GM19468 (cell line): ENCODE results near the gene MBOAT1.
"Not testable (repeated sequence)": the region's sequence is repeated elsewhere in the genome, so short reads cannot be mapped to it uniquely, and the experiment has no call there.

Source experiments
- ATAC-seq: cut with Tn5 transposase; IDR thresholded peaks from one replicate; pipeline ENCODE4 v1.9.1; 2021; ENCODE audit warnings: mild to moderate bottlenecking, moderate library complexity, moderate number of reproducible peaks; ENCODE audit not compliant: unreplicated experiment; ENCODE audit errors: extremely low read depth

Gene MBOAT1, protein sequence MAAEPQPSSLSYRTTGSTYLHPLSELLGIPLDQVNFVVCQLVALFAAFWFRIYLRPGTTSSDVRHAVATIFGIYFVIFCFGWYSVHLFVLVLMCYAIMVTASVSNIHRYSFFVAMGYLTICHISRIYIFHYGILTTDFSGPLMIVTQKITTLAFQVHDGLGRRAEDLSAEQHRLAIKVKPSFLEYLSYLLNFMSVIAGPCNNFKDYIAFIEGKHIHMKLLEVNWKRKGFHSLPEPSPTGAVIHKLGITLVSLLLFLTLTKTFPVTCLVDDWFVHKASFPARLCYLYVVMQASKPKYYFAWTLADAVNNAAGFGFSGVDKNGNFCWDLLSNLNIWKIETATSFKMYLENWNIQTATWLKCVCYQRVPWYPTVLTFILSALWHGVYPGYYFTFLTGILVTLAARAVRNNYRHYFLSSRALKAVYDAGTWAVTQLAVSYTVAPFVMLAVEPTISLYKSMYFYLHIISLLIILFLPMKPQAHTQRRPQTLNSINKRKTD

DNA sequence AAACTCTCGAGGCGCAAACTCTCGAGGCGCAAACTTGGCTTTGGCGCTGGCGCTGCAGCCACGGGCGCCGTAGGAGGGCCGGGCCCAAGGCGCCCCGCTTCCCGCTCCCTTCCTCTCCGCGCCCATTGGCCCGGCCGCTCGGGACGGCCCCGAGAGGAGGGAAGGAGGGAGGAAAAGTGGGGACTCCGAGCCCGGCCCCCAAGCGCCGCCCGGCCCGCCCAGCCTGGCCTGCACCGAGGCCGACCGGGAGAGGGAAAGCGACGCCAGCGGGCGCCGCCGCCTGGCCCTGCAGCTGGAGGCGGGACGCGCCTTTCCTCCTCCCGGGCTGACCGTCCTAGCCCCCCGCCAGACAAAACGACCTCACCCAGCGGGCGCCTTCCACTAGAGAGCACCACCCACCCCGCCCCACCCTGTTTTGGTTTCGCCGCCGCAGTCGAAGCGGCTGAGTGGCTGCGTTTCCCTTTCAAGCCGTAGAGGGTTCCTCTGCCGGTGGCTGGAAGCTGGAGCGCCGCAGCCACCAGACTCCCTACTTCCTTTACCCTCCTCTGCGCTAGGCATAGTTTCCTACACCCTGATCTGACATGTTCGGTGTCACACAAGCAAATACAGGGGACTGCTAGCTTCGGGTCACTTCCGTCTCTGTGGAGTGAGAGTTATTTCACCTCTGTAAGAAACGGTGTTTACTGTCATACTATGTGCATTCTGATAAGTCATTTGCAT, at the start of gene MBOAT1:
Gene MBOAT1 (minus strand): TSS at position 78 of the 720 bp plus-strand sequence. CDS start 235 bp downstream, outside the sequence.
- ATAC-seq, result peak; percentile 47

DNA sequence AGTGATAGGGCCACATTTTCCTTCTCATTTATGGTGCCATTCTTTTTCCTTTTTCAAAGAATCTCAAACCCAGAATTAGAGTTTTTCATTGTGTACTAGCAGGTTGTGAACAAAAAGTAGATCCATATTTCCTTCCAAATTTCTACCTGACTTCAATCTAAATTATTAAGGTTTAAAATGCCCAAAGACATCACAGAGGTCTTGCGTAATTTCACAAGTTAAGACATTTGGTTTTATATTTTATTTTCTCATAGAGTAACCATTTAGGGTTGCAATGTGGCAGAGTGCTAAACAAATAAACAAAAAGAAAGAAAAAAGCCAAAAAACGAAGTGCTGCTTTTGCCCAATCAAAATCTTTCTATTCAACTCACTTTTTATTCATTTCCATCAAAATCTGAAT, 49.4 kb upstream of the MBOAT1 start:
- ATAC-seq, result no peak

DNA sequence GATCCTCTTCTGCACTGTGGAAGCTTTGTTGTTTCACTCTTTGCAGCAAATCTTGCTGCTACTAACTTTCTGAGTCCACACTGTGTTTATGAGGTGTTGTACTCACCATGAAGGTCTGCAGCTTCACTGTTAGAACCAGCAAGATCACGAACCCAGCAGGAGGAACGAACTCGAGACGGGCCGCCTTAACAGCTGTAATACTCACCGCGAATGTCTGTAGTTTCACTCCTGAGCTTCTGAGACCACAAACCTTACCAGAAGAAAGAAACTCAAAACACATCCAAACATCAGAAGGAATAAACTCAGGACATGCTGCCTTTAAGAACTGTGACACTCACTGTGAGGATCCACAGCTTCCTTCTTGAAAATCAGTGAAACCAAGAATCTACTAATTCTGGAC, 48.1 kb upstream of the MBOAT1 start:
- no peak for ATAC-seq

DNA sequence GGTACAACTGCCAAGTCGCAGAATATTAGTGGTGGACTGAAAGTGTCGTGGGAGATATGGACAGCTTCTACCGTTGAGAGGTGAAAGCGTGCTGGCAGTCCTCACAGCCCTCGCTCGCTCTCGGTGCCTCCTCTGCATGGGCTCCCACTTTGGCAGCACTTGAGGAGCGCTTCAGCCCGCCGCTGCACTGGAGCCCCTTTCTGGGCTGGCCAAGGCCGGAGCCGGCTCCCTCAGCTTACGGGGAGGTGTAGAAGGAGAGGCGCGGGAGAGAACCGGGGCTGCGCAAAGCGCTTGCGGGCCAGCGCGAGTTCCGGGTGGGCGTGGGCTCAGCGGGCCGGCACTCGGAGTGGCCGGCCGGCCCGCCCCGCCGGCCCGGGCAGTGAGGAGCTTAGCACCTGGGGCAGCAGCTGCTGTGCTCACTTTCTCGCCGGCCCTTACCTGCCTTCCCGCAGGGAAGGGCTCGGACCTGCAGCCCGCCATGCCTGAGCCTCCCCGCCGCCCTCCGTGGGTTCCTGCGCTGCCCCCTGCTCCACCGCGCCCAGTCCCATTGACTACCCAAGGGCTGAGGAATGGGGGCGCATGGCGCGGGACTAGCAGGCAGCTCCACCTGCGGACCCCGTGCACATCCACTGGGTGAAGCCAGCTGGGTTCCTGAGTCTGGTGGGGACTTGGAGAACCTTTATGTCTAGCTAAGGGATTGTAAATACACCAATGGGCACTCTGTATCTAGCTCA, 47.2 kb upstream of the MBOAT1 start:
- no peak for ATAC-seq

DNA sequence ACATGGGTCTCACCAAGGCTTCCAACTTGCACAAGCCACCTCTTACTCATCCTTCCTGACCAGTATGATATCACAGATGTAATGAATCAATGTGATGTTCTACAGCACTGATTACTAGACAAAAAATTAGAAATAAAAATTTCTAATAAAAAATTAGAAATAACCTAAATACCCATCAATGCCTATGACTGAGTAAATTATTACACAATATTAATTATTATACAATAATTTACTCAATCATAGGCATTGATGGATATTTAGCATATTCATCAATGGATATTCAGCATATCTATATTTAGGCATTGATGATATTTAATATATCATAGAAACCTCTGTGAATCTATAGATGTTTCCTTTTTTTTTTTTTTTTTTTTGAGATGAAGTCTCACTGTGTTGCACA, 43.2 kb upstream of the MBOAT1 start:
- no peak for ATAC-seq

DNA sequence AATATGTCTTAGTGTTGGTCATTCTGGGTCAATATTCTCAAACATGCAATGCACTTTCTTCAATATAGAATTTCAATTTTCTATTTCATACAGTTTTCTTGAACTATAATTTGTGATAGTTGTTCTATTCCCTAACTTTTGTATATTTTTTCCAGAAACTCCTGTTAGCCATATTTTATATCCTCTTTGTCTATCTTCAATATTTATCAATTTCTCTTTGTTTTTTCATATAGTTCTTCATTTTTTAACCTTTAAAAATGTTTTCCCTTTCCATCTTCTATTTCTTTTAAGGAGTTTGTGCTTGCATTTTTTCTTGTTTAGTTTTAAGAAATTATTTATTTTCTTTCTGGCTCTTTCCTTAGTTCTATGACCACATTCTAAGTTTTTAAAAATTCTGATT, 42.0 kb upstream of the MBOAT1 start:
- ATAC-seq, result no peak

DNA sequence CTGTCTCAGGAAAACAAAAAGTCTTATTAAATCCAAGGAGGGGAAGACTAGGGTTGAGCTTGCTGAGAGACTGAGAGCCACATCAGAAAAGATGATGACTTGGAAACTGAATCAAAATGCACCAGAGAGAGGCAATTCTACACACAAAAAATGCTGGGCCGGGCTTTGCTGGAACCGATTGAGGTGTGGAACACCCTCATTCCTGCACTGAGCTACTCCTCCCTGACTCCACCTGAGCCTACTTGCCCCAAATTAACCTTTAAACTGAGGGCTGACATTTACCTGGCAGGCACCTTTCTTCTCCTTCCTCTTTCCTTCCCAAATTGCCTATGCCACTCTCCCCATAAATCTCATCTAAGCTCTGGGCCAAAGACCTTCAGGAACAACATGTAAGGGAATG, 40.8 kb upstream of the MBOAT1 start:
- ATAC-seq, result no peak

DNA sequence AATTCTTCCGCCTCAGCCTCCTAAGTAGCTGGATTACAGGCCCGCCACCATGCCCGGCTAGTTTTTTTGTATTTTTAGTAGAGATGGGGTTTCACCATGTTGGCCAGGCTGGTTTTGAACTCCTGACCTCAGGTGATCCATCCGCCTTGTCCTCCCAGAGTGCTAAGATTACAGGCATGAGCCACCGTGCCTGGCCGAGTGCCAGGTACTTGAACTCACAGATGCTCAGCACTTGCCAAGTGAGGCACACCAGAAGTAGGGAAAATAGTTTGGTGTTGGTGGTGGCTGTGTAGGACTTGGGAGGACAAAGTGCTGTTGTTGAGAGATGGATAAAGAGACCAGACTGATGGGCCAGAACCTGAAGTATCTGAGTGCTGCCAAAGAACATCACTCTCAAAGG, 40.0 kb upstream of the MBOAT1 start:
- no peak for ATAC-seq

DNA sequence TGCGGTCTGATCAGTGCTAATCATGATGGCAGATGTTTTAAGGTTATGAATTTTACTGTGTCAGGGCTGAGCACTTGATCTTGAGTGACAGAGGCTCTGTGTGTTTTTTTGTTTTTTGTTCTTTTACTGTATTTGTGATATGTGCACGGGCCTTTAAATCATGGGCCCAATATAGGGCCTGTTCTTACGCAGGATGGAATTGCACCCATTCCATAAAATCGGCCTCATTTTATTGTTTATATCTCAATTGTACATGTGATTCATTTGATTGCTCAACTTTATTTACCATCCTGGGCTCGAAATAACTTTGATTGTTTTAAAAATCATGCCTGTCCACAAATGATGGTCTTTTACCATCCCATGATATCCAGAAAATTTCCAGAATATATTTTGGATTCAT, 39.3 kb upstream of the MBOAT1 start:
- no peak for ATAC-seq

DNA sequence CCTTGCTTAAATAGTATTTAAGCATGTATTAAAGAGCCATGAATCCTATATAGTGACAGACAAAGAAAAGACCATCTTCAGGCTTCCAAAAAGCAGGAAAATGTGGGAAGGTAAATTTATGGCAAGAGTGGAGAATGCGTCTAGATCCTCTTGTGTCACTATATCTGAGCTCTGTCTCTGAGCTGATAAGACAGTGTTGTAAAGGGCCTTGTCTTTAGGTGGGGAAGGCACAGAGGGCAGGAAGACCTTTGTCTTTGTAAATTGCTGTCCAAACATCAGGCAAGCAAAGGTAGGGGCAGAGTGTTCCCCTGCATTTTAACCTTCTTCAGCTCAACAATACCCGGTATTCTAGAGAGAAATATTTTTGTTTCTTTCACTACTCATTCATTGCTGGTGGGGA, 33.9 kb upstream of the MBOAT1 start:
- no peak for ATAC-seq

DNA sequence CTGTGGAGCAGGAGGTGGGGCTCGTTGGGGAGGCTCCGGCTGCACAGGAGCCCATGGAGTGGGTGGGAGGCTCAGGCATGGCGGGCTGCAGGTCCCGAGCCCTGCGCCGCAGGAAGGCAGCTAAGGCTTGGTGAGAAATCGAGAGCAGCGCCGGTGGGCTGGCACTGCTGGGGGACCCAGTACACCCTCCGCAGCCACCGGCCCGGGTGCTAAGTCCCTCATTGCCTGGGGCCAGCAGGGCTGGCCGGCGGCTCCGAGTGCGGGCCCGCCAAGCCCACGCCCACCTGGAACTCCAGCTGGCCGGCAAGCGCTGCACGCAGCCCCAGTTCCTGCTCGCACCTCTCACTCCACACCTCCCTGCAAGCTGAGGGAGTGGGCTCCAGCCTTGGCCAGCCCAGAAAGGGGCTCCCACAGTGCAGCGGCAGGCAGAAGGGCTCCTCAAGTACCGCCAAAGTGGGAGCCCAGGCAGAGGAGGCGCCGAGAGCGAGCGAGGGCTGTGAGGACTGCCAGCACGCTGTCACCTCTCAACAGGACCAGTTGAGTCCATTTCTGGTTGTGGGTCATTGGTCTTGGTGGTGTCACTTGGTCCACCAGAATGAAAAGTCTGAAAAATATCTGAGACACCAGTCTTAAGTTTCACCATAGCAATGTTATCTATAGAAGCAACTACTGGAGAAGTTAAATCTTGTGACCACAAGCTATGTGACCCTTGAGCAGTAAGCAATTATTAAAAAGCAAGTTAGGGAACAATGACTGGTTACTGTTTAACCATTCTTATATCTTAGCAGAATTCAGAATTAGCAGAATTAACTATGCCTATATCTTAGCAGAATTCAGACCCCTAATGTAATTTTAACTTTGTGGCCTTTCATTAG, 32.8 kb upstream of the MBOAT1 start:
- not testable (repeated sequence) for ATAC-seq

DNA sequence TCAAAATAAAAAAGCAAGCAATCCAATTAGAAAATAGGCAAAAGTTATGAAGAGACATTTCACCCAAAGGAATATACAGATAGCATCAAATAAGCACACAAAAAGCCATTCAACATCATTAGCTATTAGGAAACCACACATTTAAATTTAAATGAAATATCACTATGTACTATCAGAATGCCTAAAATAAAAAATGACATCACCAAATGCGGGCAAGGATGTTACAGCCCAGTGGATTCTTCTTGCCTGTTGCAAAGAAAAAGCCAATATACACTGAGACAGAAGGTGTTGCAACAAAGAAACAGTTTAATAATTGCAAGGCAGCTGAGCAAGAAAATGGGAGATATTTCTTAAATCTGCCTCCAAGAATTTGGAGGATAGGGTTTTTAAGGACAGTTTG, 31.0 kb upstream of the MBOAT1 start:
- no peak for ATAC-seq

DNA sequence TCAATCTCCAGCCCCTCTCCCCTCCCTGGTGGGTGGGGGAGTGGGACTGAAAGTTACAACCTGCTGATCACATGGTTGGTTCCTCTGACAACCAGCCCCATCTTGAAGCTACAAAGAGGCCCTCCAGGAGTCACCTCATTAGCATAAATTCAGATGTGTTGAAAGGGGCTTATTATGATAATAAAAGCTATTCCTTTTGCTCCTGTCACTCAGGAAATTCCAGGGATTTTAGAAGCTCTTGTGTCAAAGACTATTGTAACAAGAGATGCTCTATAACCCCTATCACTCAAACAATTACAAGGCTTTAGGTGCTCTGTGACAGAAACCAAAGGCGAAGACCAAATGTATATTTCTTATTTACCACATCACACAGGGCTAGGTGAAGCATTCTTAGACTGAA, 30.1 kb upstream of the MBOAT1 start:
- ATAC-seq, result no peak

DNA sequence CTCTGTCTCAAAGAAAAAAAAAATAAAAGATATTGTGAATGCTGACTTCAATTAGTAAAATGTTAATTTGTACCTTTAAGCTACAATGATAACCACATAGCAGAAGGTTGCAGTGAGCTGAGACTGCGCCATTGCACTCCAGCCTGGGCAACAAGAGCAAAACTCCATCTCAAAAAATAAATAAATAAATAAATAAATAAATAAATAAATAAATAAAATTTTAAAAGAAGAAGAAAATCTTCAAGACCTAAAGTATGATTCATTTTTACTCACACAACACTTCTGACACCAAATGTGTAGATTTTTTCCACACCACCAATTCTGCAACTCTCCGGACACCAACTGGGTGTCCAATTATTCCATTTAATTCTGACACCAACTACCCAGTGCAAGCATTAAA, 28.8 kb upstream of the MBOAT1 start:
- ATAC-seq, result no peak

DNA sequence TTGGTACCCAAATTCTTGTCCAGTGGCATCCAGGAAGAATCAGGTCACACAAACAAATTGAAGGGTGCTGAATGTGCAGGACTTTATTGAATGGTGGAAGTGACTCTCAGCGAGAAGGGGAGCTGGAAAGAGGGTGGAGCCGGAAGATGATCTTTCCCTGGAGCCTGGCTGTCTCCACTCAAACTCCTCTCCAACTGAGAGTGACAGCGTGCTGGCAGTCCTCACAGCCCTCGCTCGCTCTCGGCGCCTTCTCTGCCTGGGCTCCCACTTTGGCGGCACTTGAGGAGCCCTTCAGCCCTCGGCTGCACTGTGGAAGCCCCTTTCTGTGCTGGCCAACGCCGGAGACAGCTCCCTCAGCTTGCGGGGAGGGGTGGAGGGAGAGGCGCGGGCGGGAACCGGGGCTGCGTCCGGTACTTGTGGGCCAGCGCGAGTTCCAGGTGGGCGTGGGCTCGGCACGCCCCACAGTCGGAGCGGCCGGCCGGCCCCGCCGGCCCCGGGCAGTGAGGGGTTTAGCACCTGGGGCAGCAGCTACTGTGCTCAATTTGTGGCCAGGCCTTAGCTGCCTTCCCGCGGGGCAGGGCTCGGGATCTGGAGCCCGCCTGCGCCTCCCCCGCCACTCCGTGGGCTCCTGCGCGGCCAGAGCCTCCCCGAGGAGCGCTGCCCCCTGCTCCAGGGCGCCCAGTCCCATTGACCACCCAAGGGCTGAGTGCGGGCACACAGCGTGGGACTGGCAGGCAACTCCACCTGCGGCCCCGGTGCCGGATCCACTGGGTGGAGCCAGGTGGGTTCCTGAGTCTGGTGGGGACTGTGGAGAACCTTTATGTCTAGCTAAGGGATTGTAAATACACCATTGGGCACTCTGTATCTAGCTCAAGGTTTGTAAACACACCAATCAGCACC, 26.7 kb upstream of the MBOAT1 start:
- ATAC-seq, result no peak

DNA sequence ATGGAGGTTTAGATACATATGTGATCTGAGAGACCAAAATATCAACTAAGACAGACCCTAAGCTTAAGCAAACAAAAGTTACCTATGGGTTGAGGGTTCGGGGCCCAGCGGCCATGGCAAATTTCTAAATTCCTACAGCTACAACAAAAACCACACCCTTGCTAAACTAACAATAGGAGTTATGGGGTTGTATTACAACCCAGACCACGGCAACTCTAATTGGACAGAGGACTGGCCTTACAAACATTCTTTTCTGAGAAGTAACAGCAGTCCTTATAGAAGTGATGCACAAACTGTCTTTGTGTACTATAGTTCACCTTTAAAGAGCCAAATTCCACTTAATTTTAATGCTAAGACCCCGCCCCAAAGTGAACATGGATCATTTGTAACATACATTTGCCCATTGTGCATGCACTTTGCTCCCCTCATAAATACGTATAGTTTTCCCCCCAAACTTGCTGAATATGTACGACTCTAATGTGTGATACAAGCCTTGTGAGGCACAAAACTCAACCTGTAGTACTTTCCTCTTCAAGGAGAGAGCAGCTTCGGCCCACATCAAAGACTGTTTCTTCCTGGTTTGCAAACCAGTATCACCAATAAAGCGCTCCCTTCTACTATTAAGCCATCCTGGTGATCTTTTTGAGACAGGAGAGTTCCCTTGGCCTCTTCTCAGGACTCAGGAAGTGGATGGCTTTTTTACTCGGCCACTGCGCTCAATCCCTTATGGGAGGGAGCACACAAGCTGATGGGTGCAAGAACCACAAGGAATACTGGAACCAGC, 25.6 kb upstream of the MBOAT1 start:
- no peak for ATAC-seq

DNA sequence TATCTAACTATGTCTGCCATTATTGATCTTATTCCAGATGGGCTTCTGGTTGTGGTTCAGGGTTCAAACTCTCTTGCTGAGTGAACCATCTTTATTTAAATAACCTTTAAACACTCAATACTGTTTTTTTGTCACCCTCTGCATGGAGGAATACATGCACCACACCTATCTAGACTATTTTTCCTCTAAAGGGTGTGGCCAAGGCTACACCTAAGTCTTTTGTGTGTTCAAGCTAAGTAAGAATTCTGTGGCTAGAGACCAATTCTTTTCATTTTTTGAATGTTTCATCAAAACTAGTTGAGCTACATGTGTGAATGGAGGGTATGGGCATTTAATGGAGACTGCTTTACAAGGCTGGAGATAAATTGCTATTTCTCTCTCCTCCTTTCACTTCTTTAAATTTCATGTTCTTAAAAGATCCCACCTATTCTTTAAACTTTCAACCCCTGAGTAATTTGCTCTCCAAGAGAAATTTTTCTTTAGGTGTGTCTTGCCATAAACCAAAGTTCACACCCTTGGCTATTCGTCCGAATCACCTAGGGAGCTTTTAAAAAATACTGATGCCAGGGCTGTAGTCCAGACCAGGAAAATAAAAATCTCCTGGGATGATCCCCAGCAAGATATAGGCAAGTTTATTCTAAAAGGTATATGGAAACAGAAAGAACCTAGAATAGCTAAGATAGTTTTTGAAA, 24.8 kb upstream of the MBOAT1 start:
- no peak for ATAC-seq

DNA sequence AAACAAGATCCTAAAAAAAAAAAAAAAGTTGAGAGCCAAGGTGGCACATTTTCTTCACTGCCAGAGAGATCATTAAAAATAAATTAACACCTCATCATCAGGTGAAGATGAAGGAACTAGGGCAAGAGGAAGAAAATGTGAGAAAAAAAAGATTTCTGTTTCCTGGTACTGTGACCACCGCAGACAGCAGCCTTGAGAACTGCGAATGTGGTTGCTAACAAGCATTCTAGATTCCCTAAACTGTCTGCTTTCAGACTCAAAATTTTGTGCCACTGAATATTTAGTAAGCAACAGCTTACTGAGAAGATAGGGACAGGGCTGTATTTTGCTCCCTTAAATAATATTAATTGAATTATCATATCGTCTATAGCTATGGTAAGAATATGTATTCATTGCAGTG, 24.1 kb upstream of the MBOAT1 start:
- no peak for ATAC-seq
